HS-27A (cell line): ENCODE measurements around the gene TNFRSF21.
"Not testable (repeated sequence)": the region's sequence is repeated elsewhere in the genome, so short reads cannot be mapped to it uniquely, and the experiment has no call there.

Experiments
- DNase-seq: peaks from one replicate; pipeline ENCODE4 v3.0.0-alpha.2; 2012; ENCODE audit warnings: low read depth, missing footprints

TNFRSF21 gene

DNA sequence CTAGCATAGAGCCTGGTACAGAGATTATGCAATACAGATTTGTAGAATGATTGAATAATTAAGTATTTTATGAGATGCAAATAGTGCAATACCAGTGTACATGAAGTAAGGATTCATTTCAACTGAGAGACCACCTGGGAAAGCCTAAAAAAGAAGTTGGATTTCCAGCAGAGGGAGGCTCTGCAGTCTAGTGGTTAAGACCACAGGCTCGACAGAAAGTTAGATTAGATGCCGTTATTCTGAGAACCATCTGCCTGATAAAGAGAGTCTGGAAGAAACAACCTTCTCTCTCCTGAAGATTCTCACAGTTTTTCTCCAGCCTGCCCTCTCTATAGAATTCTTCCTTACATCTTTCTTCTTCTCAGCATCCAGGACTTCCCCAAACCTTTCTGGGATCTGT is 13.6 kb upstream of the TNFRSF21 start:
- DNase-seq, result no peak

DNA sequence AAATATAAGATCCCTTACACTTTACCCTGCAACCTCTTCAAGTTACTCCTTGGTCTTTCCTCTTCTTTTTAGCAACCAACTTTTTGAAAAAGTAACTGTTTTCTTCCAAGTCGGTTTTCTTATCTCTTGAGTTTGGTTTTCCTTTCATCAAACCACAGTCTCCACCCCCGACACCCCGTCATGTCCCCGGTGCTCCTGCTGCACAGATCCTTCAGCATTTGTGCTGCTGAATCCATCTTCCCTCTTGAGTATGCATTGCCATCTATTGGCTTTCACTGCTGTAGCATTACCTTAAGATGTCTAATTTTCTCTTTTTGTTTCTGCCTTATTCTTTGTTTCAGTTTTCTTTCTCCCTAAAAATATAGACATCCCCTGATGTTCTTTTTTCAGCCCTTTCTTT is 11.9 kb upstream of the TNFRSF21 start:
- DNase-seq, result no peak

DNA sequence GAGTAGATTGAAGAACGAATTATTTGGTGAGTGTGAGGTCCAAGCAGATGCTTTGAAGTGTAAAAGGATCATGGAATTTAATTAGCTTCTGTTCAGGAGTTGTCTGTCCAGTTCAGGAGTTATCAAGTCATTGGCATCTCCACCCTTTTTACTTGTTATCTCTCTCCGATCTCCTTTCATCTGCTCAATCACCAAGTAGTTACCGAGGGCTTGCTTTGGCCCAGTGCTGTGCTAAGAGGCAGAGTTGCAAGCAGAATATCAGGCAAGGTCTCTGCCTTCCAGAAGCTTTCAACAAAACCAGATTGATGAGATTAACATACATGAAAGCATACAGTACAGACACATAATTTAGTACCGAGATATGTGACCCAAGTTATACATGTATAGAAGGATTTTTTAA is 10.2 kb upstream of the TNFRSF21 start:
- DNase-seq, result no peak

DNA sequence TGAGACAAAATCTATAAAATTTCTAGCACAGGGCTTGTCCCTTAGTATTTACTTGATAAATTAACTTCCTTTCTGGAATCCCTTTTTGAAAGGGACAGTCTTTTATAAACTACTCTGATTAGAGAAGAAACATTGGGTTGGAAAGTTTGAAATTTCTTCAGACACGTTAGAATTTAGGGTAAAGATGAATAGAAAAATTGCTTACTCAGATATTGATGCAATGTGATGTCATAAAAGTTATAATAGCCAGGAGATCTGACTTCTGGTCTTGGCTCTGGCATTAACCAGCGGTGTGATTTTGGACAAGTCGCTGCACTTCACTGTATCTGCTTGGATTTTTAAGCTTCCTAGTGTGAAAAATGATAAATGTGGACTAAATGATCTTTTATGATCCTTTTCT is 9.7 kb upstream of the TNFRSF21 start:
- DNase-seq, result no peak

DNA sequence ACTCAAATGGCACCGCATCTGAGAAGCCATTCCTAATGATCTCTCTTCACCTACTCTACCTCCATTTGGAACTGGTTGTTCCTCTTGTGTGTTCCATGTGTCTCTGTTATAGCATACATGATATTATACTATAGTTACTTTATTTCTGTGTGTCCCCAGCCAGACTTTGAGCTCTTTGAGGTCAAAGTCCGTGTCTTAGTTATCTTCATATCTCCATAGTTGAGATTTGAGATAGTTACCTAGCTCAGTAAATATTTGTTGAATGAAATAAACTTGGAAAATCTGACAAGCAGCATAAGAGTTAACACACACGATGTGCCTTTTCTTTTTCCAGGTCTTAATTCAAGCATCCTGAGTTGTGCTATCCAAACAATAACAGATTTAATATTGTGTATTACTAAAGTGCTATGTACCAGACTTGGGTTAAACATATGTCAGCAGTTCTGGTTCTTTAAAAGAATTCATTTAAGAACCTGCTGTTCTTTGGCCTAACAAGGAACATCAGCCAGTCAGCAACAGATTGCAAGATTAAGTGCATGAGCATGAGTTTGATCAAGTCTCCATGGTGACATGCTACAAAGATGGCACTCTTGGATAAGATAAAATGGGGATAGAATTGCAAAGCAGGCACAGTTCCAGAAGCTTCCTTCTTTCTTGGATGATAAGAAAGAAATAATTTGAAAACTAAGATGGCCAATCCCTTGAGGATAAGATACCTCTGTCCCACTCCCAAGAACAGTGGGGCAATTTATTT is 8.7 kb upstream of the TNFRSF21 start:
- no peak for DNase-seq

DNA sequence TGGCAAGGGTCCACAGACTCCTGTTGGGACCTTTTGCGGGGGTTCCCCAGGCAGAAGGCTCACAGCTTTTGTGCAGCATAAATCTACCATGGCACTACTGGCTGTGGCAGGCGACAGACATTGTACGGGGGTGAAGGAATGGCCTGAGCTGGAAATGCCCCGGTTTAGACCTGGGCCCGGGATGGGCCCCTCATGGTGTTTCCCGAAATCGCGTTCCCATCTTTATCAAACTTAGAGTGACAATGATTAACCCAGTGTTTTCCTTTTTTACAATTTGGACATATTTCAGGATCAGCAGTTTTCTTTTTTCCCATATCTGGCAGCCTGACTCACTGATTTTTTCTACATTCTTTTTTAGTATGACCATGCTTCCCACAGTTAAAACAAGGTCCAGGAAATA is 5.5 kb upstream of the TNFRSF21 start:
- not testable (repeated sequence) for DNase-seq

DNA sequence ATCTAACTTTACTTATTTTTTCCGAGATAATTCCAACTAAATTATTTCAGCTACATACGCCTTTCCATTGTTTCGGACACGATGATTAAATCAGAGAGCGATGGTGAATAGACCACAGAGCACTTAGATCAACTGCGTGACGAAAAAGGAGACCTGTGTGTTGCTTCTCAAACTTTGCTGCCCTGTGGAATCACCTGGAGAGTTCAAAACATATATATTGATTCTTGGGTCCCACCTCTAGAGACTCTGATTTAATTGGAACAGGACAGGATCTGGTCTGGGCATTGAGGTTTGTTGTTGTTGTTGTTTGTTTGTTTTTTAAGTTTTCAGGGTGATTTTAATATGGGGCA is 401 bp upstream of the TNFRSF21 start:
- no peak for DNase-seq

DNA sequence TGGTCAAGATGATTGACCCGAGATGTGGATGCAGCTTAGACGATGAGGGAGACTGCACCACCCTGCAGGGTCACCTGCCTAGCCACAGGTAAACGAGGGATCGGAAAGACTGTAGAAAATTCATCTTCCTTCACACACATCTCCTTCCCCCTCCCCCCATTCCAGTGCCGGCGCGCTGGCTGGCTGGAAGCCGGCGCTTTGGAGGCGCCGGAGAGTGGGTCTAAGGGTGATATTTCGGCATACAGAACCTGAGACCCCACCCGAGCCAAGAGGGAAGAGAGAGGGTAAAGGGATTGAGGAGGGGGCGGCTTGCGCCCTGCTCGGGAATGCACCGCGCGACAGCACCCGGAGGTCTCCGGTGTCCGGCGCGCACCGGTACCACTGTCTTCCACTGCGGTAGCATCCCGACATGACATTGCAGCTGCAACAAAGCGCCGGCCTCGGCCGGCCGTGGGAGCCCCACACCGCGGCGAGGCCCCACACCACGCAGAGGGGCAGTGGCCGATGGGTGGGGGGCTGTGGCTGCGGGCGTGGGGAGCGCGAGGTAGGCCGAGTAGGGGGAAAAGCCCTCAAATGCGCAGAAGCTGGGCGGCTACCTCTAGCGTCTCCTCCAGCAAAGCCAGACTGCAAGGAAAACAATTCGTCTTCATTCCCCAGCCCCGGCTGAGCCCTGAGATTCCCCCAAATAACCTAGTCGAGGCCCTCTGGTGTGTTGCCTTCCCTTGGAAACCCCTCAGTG is 984 bp downstream of the TNFRSF21 start:
- no peak for DNase-seq

DNA sequence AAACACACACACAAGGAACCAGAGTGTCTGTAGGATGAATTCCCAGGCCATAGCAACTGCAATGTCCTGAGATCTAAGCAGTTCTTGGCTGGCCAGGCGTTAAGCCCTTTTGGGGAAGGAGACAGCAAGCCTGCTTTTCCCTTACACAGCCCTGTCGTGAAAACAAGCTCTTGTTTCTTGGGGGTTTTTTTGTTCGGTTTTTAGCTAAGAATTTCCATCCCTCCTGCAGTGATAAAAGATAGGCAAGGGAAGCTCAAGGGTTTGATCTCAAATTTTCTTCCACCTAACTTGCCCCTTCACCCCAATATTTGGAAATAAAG is 1.5 kb downstream of the TNFRSF21 start:
- DNase-seq, result no peak

DNA sequence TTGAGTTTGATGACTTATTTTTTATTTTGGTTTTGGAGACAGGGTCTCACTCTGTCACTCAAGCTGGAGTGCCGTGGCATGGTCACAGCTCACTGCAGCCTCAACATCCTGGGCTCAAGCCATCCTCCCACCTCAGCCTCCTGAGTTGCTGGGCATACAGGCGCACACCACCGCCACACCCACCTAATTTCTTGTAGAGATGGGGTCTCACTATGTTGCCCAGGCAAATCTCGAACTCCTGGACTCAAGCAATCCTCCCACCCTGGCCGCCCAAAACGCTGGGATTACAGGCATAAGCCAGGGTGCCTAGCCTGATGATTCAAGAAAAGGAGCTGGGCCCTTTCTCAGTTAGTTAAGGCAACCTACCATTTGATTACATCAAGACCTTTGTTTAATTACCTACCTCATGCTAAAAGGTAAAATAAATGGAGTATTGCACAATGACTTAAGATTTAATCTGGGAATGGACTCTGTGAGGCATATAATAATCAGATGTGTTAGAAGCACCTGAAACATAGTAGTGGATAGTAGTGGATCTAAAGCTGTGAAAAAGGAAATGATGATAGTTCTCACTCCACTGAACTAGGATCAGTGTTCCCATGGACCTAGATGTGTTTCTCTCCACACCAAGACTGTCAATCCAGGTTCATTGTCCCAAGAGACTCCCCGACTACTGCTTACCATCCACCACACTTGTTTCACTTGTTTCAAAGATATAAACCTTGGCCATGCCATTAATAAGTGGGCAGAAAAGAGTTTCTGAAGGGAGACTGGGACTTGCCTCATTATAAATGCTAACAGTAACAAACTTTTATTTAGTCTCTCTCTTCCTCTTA is 2.1 kb downstream of the TNFRSF21 start:
- no peak for DNase-seq

DNA sequence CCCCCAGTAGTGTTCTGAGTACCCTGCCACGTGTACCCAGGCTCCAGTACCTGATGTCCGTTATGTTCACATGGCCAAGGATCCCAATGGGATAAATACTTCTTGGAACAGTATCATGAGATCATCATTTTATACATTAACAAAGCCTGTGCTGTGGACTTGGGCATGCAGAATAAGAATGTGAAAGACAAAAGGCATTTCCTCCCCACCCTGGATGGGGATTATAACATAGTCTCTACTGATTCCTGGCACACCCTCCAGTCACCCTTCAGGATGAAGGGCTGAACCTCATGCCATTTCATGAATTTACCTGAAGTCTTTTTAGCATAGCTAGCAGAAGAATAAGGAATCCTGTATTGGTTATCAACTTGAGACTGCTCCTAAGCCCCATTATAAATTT is 2.8 kb downstream of the TNFRSF21 start:
- DNase-seq, result no peak

DNA sequence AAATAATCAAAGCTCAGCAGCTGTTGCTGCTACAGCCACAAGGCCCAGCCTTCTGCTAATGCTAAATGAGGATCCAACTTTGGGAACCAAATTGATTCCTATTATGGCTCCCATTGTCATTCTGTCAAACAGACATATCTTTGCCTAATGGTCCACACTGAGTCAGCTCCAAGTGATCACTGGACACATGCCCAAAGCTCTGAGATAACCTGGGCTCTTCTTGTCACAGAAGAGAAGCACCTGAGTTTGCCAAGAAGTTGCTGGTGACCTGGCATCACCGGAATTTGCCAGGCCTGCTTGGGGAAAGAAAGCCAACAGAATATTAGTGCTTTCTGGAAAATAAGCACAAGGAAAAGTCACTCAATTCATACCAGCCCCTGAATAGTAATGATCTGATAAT is 5.8 kb downstream of the TNFRSF21 start:
- no peak for DNase-seq

DNA sequence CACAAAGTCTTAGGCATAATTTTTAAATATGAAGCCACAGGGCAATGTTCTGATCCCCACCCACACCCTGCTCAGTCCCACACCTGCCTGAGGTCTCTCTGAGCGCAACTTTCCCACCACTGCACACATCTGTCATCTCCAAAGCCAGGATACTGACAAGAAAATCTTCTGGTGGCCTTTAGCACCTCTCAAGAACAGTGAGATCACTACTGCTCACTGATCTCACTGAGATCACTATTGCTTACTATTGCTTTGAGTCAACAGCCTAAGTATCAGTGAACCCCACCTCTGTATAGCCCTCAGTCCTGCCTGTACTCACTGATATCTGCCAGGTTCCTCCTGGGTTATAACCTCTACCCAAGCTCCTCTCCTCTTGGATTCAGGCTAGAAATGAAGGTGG is 6.4 kb downstream of the TNFRSF21 start:
- DNase-seq, result no peak

DNA sequence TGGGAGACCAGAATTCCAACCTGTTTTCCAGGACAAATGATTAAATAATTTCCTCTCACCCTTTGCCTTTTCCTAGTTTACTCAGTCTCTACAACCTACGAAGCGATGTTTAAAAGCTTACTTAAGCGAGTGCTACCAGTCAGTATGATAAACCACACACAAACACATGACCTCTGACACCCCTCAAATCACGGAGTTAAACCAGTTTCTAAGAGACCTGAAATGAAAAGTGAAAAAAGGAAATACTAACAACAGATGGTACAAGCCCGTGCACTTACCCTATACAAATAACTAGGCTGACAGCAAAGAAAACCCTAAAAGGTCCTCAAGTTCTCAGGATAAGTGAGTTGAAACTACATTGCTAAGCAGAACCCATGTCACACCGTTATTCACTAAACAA is 7.7 kb downstream of the TNFRSF21 start:
- DNase-seq, result no peak

DNA sequence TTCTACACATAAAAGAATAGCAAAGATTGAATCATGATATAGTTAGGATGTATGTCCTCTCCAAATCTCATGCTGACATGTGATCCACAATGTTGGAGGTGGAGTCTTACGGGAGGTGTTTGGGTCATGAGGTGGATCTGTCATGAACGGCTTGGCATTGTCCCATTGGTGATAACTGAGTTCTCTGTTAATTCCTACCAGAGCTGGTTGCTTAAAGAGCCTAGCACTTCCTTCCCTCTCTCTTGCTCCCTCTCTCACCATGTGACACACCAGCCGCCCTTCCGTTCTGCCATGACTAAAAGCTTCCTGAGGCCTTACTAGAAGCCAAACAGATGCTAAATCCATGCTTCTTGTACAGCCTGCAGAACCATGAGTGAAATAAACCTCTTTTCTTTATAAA is 8.3 kb downstream of the TNFRSF21 start:
- no peak for DNase-seq

DNA sequence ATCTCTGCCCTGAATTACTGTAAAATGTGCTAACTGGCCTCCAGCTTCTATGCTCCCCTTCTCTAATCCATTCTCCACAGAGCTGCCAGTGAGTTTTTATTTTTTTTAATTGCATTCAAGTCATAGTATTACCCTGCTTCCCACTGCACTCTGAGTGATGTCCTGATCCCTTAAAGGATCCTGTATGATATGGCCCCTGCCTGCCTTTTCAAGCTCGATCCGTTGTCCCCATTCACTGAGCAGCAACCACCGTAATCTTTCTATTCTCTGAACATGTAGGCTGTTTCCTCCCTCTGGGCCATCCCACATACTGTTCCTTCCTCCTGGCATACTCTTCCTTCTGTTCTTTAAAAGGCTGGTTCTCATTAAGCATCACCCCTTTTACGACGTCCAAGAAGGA is 9.3 kb downstream of the TNFRSF21 start:
- no peak for DNase-seq

DNA sequence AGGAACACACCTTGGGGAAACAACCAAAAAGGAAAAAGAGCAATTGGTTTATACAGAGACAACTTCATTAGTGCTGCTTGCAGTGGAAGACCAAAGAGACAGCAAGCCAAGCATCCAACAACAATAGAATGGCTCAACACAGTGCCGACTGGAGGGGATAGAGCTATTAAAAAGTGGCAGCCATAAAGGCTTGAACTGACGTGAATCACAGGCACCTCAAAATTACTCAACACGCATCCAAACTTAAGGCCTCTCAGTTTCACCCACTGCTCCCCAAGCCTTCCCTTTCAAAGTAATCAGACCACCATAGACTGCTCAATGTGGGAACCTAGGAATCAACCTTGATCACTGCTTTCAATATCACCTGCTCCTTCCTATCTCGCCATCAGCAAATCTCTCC is 9.7 kb downstream of the TNFRSF21 start:
- DNase-seq, result no peak

DNA sequence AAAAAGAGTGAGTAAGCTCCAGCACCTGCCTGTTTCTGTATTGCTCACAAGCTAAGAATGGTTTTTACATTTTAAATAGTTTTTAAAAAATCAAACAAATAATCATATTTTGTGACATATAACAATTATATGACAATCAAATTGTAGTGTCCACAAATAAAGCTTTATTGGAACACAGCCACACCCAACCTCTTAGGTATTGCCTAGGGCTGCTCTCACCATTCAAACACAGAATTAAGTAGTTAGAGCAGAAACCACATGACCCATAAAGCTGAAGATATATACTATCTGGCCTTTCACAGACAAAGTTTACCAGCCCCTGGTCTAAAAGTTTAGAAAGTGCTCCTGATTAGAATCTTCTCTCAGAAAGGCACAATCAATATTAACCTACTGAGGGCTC is 11.2 kb downstream of the TNFRSF21 start:
- no peak for DNase-seq

DNA sequence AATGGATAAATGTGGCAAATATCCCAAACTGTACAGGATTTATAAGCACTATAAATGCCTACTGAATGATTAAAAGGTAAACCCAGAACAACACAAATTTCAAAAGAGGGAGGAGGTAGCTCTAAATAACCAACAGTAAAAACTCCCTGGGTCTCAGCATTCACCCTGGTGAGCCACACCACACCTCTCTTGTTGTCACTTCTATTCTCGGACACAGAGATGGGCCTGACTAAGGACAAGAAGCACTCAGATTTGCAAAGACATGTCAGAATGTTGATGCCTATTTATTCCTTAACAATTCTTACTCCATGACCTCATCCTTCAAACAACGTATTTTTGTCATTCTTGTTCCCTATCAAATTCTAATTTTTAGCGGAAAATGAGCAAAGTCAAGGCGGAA is 14.7 kb downstream of the TNFRSF21 start:
- DNase-seq, result no peak

DNA sequence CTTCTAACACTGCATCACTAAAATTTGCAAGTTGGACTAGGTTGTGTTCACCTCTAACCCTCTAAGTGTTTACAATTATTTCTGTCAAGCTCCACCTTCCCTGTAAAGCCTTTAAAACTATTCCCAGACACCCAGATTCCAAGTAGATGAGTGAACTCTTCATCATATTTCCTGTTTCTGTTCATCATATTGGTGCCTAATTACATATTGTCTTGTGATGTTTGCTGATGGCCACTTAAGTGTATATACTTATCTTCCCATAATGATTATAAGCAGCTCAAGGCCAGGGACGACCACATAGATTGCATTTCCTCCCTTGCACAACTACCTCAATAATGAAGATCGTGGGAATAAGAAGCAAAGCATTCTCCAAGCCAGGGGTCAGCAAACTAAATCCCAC is 16.8 kb downstream of the TNFRSF21 start:
- DNase-seq, result no peak

DNA sequence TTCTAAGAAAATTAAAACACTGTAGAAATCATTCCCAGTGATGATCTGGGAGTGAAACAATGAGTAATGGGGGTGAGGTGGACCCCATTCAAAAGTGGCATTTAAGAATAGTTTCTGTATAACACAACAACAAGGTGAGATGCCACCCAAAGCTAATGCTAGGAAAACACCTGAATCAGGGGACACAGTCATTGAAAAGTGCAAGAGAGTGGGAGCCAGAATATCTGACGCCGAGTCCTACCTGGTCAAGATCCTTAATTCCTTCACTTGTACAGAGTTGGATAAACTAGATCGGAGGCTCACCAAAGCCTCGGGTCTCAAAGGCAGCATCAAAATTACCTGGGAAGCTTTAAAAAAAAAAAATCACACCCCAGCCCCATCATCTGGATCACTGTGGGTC is 17.7 kb downstream of the TNFRSF21 start:
- no peak for DNase-seq

DNA sequence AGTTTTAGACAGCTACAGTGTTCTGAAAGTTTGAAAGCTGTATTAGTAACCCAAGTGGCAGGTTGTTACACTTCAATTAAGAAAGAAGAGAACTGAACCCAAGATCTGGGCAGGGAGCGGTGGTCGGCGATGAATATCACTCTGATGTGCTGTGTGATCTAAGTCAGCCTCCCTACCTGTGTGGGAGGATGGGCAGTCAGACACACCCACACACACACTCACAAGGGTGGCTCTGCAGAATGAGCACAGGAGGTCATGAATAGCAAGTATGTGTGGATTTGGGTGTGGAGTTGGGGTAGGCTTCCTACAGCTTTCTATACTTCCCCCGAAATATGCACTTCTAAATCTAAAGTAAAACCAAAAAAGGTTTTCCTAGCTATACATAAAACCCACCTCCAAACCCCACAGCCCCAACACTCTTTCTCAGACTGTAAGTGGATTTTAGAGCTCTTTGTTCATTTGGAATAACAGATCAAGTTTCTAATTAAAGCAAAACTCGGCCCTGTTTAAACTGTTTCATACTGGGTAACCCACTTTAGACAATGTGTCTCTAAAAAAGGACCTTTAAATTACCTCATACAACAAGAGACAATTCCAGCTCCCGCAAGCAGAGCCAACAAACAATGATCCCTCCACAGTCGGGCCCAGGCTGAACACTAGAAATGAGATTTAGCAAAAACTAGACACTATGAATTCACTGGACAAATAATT is 19.4 kb downstream of the TNFRSF21 start:
- DNase-seq, result no peak
